K562 (cell line): ENCODE results near the gene IRAK2. TPM values are rescaled to one million over a fixed set of nuclear protein-coding genes. Genes with fewer than 3 reads are reported as not detected.

Experiments used
- ATAC-seq: fragments of 200-7000 bp; cut with Tn5 transposase; 3 replicates; pipeline ENCODE4 v1.9.1; 2020; ENCODE audit warnings: moderate library complexity
- BruUV-seq: library from RNA; stranded (reverse); fragments of 400-500 nt; replicated peaks from 2 replicates; lab custom pipeline; 2021; lab: Mats Ljungman, UMichigan
- CTCF ChIA-PET: fragments of 300-600 bp; formaldehyde crosslinking; extraction: SDS; loops from one replicate; lab custom pipeline; 2021; ENCODE audit warnings: low intra/inter-chr PET ratio; lab: Yijun Ruan, JAX
- POLR2A ChIA-PET: fragments of 300-600, 350-650 bp; sonication (Branson Sonifier 250); formaldehyde crosslinking; extraction: SDS; loops from one replicate; lab custom pipeline; 2021; ENCODE audit warnings: antibody characterized with exemption, inconsistent platforms; lab: Yijun Ruan, JAX
- DNase-seq, 4 experiments: peaks; one replicate each; pipeline versions ENCODE4 v3.0.0 to v3.0.0-alpha.2; 2011 to 2018; ENCODE audit warnings: low spot score in 3 of 4, mixed read lengths in 3 of 4; ENCODE audit errors: extremely low read depth in 1 of 4
- FAIRE-seq: peaks from 2 replicates; lab custom pipeline; 2011; peaks lifted over from hg19 to GRCh38; lab: Jason Lieb, UNC
- H2AFZ ChIP-seq: 2 replicates; pipeline ENCODE4 v1.6.0; 2011; ENCODE audit warnings: low read depth, low read length, control low read depth, inconsistent platforms
- H3K27ac ChIP-seq: fragments of 200-600 bp; 3 replicates; pipeline ENCODE4 v1.8.0; 2011; ENCODE audit warnings: low read depth, mild to moderate bottlenecking, control low read depth, inconsistent platforms, low read length, moderate library complexity, mixed read lengths; ENCODE audit errors: extremely low read depth
- H3K27me3 ChIP-seq, 2 experiments: fragments of 300-600 bp in 1 of 2; 2 replicates in 1 of 2; 3 replicates in 1 of 2; pipeline versions ENCODE4 v1.6.0 to v1.8.0; 2011; ENCODE audit warnings: inconsistent platforms in 2 of 2, low read length in 2 of 2, mild to moderate bottlenecking in 1 of 2, mixed read lengths in 1 of 2, moderate library complexity in 1 of 2; ENCODE audit not compliant: control insufficient read depth in 2 of 2, insufficient read depth in 2 of 2
- H3K36me3 ChIP-seq: fragments of 300-600 bp; 3 replicates; pipeline ENCODE4 v1.8.0; 2011; ENCODE audit warnings: mild to moderate bottlenecking, low read length, inconsistent platforms; ENCODE audit not compliant: control insufficient read depth, insufficient read depth
- H3K4me1 ChIP-seq, 2 experiments: fragments of 200-600 bp in 1 of 2; replicated peaks in 1 of 2; 2 replicates in 1 of 2; 3 replicates in 1 of 2; pipeline versions ENCODE4 v1.5.1 to v1.8.0; 2011; ENCODE audit warnings: inconsistent platforms in 2 of 2, low read length in 2 of 2, mild to moderate bottlenecking in 1 of 2, mixed read lengths in 1 of 2, moderate library complexity in 1 of 2; ENCODE audit not compliant: control insufficient read depth in 2 of 2, insufficient read depth in 2 of 2
- H3K4me2 ChIP-seq: 2 replicates; pipeline ENCODE4 v1.6.1; 2011; ENCODE audit warnings: low read length, control low read depth, inconsistent platforms, mixed read lengths; ENCODE audit not compliant: insufficient read depth
- H3K4me3 ChIP-seq: fragments of 200-600 bp; sonication (generic), shearing (Covaris generic); 2 replicates; pipeline ENCODE4 v1.5.1; 2016; ENCODE audit warnings: control low read depth, inconsistent platforms
- H3K79me2 ChIP-seq: fragments of 200-600 bp; 3 replicates; pipeline ENCODE4 v1.8.0; 2011; ENCODE audit warnings: low read length, inconsistent platforms; ENCODE audit not compliant: control insufficient read depth, insufficient read depth
- H3K9ac ChIP-seq, 2 experiments: 2 replicates each; pipeline versions ENCODE4 v1.6.0 to v1.6.1; 2011; ENCODE audit warnings: low read depth in 2 of 2, low read length in 2 of 2, control low read depth in 1 of 2, inconsistent platforms in 1 of 2, mild to moderate bottlenecking in 1 of 2, mixed read lengths in 1 of 2; ENCODE audit not compliant: insufficient read depth in 1 of 2
- H3K9me1 ChIP-seq: one replicate; pipeline ENCODE4 v1.6.0; 2011; ENCODE audit warnings: inconsistent platforms, mild to moderate bottlenecking, low read length, moderate library complexity; ENCODE audit not compliant: control insufficient read depth, insufficient read depth
- H3K9me3 ChIP-seq: replicated peaks from 2 replicates; pipeline ENCODE4 v1.5.1; 2011; ENCODE audit warnings: low read depth, low read length, inconsistent platforms; ENCODE audit not compliant: control insufficient read depth, insufficient read depth
- H4K20me1 ChIP-seq: replicated peaks from 2 replicates; pipeline ENCODE4 v1.6.1; 2011; ENCODE audit warnings: low read length, inconsistent platforms, mixed read lengths; ENCODE audit not compliant: control insufficient read depth, insufficient read depth
- CGGBP1 ChIP-seq: fragments of 250-450 bp; sonication (Bioruptor Pico); IDR thresholded peaks from 2 replicates; pipeline ENCODE4 v1.9.0; 2021; ENCODE audit warnings: mild to moderate bottlenecking
- EHMT2 ChIP-seq: fragments of 450-650 bp; IDR thresholded peaks from 2 replicates; pipeline ENCODE4 v1.6.1; 2018; ENCODE audit warnings: antibody characterized with exemption
- FOXM1 ChIP-seq, 2 experiments: fragments of 450-650 bp in 1 of 2; sonication (generic) in 1 of 2; formaldehyde crosslinking in 1 of 2; IDR thresholded peaks; 2 replicates each; pipeline versions ENCODE4 v1.6.1 to v1.9.0; 2017 to 2022; ENCODE audit warnings: low read depth in 2 of 2, mild to moderate bottlenecking in 2 of 2, missing genetic modification reagents in 1 of 2, moderate library complexity in 1 of 2
- GABPB2 ChIP-seq: fragments of 250-450 bp; sonication (Bioruptor Pico); conservative IDR thresholded peaks from 2 replicates; pipeline ENCODE4 v1.5.1; 2021; ENCODE audit warnings: mild to moderate bottlenecking
- LCOR ChIP-seq: sonication (generic); formaldehyde crosslinking; IDR thresholded peaks from 2 replicates; pipeline ENCODE4 v1.8.0; 2022; ENCODE audit warnings: mild to moderate bottlenecking, missing genetic modification reagents
- MXI1 ChIP-seq: IDR thresholded peaks from 2 replicates; pipeline ENCODE4 v1.6.1; 2011; ENCODE audit warnings: low read depth, mild to moderate bottlenecking, improper control_type of control experiment, low read length
- NFIC ChIP-seq: fragments of 450-650 bp; IDR thresholded peaks from 2 replicates; pipeline ENCODE4 v1.6.1; 2017; ENCODE audit warnings: mild to moderate bottlenecking, inconsistent platforms
- NR4A1 ChIP-seq, 2 experiments: fragments of 250-450 bp in 1 of 2; fragments of 450-650 bp in 1 of 2; sonication (Bioruptor Pico) in 1 of 2; IDR thresholded peaks; 2 replicates each; pipeline versions ENCODE4 v1.4.0 to v1.6.1; 2016 to 2020; ENCODE audit warnings: mild to moderate bottlenecking in 2 of 2, missing compliant biosample characterization in 1 of 2, missing genetic modification characterization in 1 of 2, moderate library complexity in 1 of 2
- PRDM10 ChIP-seq: fragments of 450-650 bp; IDR thresholded peaks from 2 replicates; pipeline ENCODE4 v1.6.1; 2018; ENCODE audit not compliant: partially characterized antibody
- RBM34 ChIP-seq: fragments of 200-400 bp; formaldehyde crosslinking; IDR thresholded peaks from 2 replicates; pipeline ENCODE4 v1.6.1; 2018; ENCODE audit warnings: low read length, borderline replicate concordance; ENCODE audit not compliant: insufficient read depth
- SPI1 ChIP-seq: IDR thresholded peaks from 2 replicates; pipeline ENCODE4 v1.6.1; 2011; ENCODE audit warnings: low read depth, low read length, control low read depth, borderline replicate concordance
- ZBTB8A ChIP-seq: fragments of 450-650 bp; IDR thresholded peaks from 2 replicates; pipeline ENCODE4 v1.6.1; 2018; ENCODE audit warnings: mild to moderate bottlenecking, moderate library complexity; ENCODE audit not compliant: partially characterized antibody
- ZNF143 ChIP-seq: sonication (generic); formaldehyde crosslinking; IDR thresholded peaks from 2 replicates; pipeline ENCODE4 v1.9.0; 2022; ENCODE audit warnings: mild to moderate bottlenecking, missing genetic modification reagents
- ZNF740 ChIP-seq, 3 experiments: fragments of 200-800 bp in 1 of 3; sonication (Bioruptor generic) in 1 of 3; sonication (generic) in 1 of 3; formaldehyde crosslinking in 1 of 3; IDR thresholded peaks; 2 replicates each; pipeline versions ENCODE4 v1.6.1 to v1.8.0; 2016 to 2022; ENCODE audit warnings: mild to moderate bottlenecking in 2 of 3, missing compliant biosample characterization in 2 of 3, missing genetic modification characterization in 2 of 3, missing genetic modification reagents in 1 of 3
- WGBS: fragments of 100-300 bp; shearing (Covaris generic); methylation state at CpG from one replicate; pipeline ENCODE4 v1.1.6; 2016; ENCODE audit warnings: low coverage, mixed read lengths; ENCODE audit not compliant: insufficient coverage; ENCODE audit errors: missing lambda C conversion rate; 5-methylcytosine and 5-hydroxymethylcytosine counted together
- in situ Hi-C: fragments of 300-500 bp; cut with MboI; formaldehyde crosslinking; loops from 4 replicates; pipeline ENCODE4 v1.15.0; 2018; ENCODE audit warnings: inconsistent platforms, mixed read lengths
- intact Hi-C: fragments of 100-400 bp; cut with micrococcal nuclease; formaldehyde crosslinking; loops from 2 replicates; pipeline ENCODE4 v1.14.2; 2022
- polyA plus RNA-seq, 8 experiments: library from polyadenylated mRNA; depleted of rRNA in 4 of 8; stranded (reverse) in 5 of 8; unstranded in 3 of 8; fragments of >200 nt; fragmentation: Nextera tagmentation in 2 of 8; fragmentation: Illumina TruSeq in 1 of 8; extraction: Ambion mirVana in 2 of 8; extraction: Trizol in 1 of 8; gene quantifications; 2 replicates each; pipeline versions ENCODE4 v1.2.1 to v1.2.3, GENCODE V29; 2011 to 2014; ENCODE audit warnings: inconsistent platforms in 1 of 8, missing spikeins in 1 of 8
- total RNA-seq, 7 experiments: library from RNA; depleted of rRNA in 6 of 7; stranded (reverse); fragments of >200 nt in 6 of 7; fragmentation: Illumina TruSeq in 2 of 7; extraction: Trizol in 2 of 7; gene quantifications; 2 replicates each; pipeline versions ENCODE4 v1.2.1 to v1.2.3, GENCODE V29; 2011 to 2021; ENCODE audit warnings: low replicate concordance in 1 of 7

The IRAK2 gene
- total and polyA plus RNA-seq, 9 of the 15 experiments (the other 6 are each of a cell fraction or from before 2014, with no cell fraction given), result 0.42 to 4.4 (median 2.7) TPM

- in situ Hi-C loops (no loop called here), intact Hi-C loops (no loop called here)
- WGBS, result 74% methylated on average over 2 of the region's 2 CpGs
- no peak overlapping the region for H3K4me3 ChIP-seq
- H3K36me3 ChIP-seq, result no peaks in the 10 kb centered on the region
- ChIA-PET POLR2A (interaction anchor here (1.0 kb wide), 1 partner anchor 33 kb away, joined by 3 read pairs; no protein-coding TSS in a partner anchor), CTCF (no interaction called here)
- no peaks in the 10 kb centered on the region for H3K27me3 ChIP-seq
- peaks cover 0 to 3% of the 10 kb centered on the region in 2 experiments; a peak in 1 of 5 replicates for H3K4me1 ChIP-seq
- H2AFZ ChIP-seq, result no peak overlapping the region
- no peaks in the 10 kb centered on the region for H3K9me1 ChIP-seq
- ATAC-seq (peak; percentile 16; the same call in 1 of the 3 replicates), FAIRE-seq (no peak), DNase-seq (no peak)
- no peak overlapping the region for H3K4me2 ChIP-seq
- no peaks in the 10 kb centered on the region for H3K9me3 ChIP-seq
- no peaks in the 10 kb centered on the region for H3K79me2 ChIP-seq
- H4K20me1 ChIP-seq, result no peaks in the 10 kb centered on the region
- H3K9ac ChIP-seq, result peak overlapping the region in 1 of 2 experiments; percentile 2; a peak in 1 of 4 replicates
- H3K27ac ChIP-seq, result no peak overlapping the region
- TF ChIP-seq MXI1, result no peak
- TF ChIP-seq EHMT2, result no peak
- TF ChIP-seq ZBTB8A, result no peak
- no peak for TF ChIP-seq CGGBP1 (CRISPR knock-in tag)
- no peak for TF ChIP-seq FOXM1 (IDR thresholded peaks at IDR 0.05; ENCODE audit: low read depth)
- no peak for TF ChIP-seq FOXM1 (CRISPR knock-in tag; IDR thresholded peaks at IDR 0.05; ENCODE audit: low read depth)
- no peak for TF ChIP-seq ZNF740 (CRISPR knock-in tag; IDR thresholded peaks at IDR 0.05)
- TF ChIP-seq ZNF740 (tag; IDR thresholded peaks at IDR 0.05), result no peak
- TF ChIP-seq NFIC, result no peak
- TF ChIP-seq RBM34, result no peak
- TF ChIP-seq ZNF143, result no peak
- no peak for TF ChIP-seq PRDM10
- TF ChIP-seq LCOR, result no peak
- no peak for TF ChIP-seq NR4A1 (CRISPR knock-in tag; IDR thresholded peaks at IDR 0.05)
- TF ChIP-seq NR4A1 (tag; IDR thresholded peaks at IDR 0.05), result no peak
- TF ChIP-seq GABPB2 (CRISPR knock-in tag), result no peak
- TF ChIP-seq SPI1, result no peak
- no TSS peak for BruUV-seq
Measured at GRCh38 chr3:10180289-10180688, 15.6 kb downstream of the IRAK2 start.
